Hepatocyte (in vitro differentiated cells): ENCODE measurements around the gene ZSCAN29.

Experiments used
- CTCF ChIP-seq: fragments of 200-600 bp; sonication (generic); IDR thresholded peaks from 2 replicates; pipeline ENCODE4 v1.5.1; 2016; ENCODE audit warnings: antibody characterized with exemption, mild to moderate bottlenecking; ENCODE audit not compliant: poor library complexity
- EZH2 ChIP-seq: fragments of 200-600 bp; sonication (generic); IDR thresholded peaks from 2 replicates; pipeline ENCODE4 v1.6.1; 2016; ENCODE audit warnings: antibody characterized with exemption, mild to moderate bottlenecking, borderline replicate concordance
- EZH2phosphoT487 ChIP-seq: fragments of 200-600 bp; sonication (generic); IDR thresholded peaks from one replicate; pipeline ENCODE4 v1.6.1; 2018; ENCODE audit warnings: antibody characterized with exemption, mild to moderate bottlenecking, low read depth, moderate library complexity; ENCODE audit not compliant: unreplicated experiment, severe bottlenecking

GRCh38 chr15:43316971-43317346 lies 53.9 kb downstream of the ZSCAN29 start:
- TF ChIP-seq CTCF, result no peak
- no peak for TF ChIP-seq EZH2
- TF ChIP-seq EZH2phosphoT487, result no peak
